IMR-90 (cell line): ENCODE measurements around the gene MAGEA1. TPM values are rescaled to one million over a fixed set of nuclear protein-coding genes. Genes with fewer than 3 reads are reported as not detected.

ENCODE experiments used
- ATAC-seq: fragments of 200-7000 bp; cut with Tn5 transposase; 2 replicates; pipeline ENCODE4 v1.9.1; 2020; ENCODE audit warnings: low read depth, mild to moderate bottlenecking, moderate library complexity
- BruUV-seq: library from RNA; stranded (reverse); fragments of 400-500 nt; replicated peaks from 2 replicates; lab custom pipeline; 2021; lab: Mats Ljungman, UMichigan
- CTCF ChIA-PET: fragments of 300-600 bp; formaldehyde crosslinking; extraction: SDS; loops from one replicate; lab custom pipeline; 2021; ENCODE audit warnings: antibody characterized with exemption; lab: Yijun Ruan, JAX
- POLR2A ChIA-PET: fragments of 300-600 bp; sonication (Branson Sonifier 250); formaldehyde crosslinking; loops from one replicate; lab custom pipeline; 2022; ENCODE audit warnings: antibody characterized with exemption; ENCODE audit not compliant: unreplicated experiment; lab: Charles Lee
- DNase-seq: peaks from one replicate; pipeline ENCODE4 v3.0.0; 2013
- H2AFZ ChIP-seq: replicated peaks from 2 replicates; pipeline ENCODE3; 2013; ENCODE audit warnings: low read length, mild to moderate bottlenecking; ENCODE audit not compliant: poor library complexity
- H2AK5ac ChIP-seq: 2 replicates; pipeline ENCODE4 v1.6.1; 2013; ENCODE audit warnings: low read depth, low read length, inconsistent platforms
- H2AK9ac ChIP-seq: replicated peaks from 2 replicates; pipeline ENCODE3; 2013; ENCODE audit warnings: mild to moderate bottlenecking, low read depth, low read length, moderate library complexity; ENCODE audit not compliant: poor library complexity
- H2BK120ac ChIP-seq: 2 replicates; pipeline ENCODE4 v1.6.1; 2013; ENCODE audit warnings: low read depth, low read length, inconsistent platforms
- H2BK15ac ChIP-seq: 3 replicates; pipeline ENCODE4 v1.6.1; 2013; ENCODE audit warnings: low read depth, low read length, inconsistent platforms
- H2BK20ac ChIP-seq: 2 replicates; pipeline ENCODE4 v1.6.1; 2013; ENCODE audit warnings: low read depth, mild to moderate bottlenecking, inconsistent platforms, low read length, moderate library complexity
- H2BK5ac ChIP-seq: 2 replicates; pipeline ENCODE4 v1.6.1; 2013; ENCODE audit warnings: mild to moderate bottlenecking, low read depth, low read length, inconsistent platforms; ENCODE audit not compliant: poor library complexity, severe bottlenecking
- H3K14ac ChIP-seq: replicated peaks from 2 replicates; pipeline ENCODE4 v1.6.1; 2013; ENCODE audit warnings: low read depth, low read length, inconsistent platforms
- H3K18ac ChIP-seq: 2 replicates; pipeline ENCODE4 v1.6.1; 2013; ENCODE audit warnings: low read depth, low read length, control low read depth
- H3K23ac ChIP-seq: 2 replicates; pipeline ENCODE4 v1.6.1; 2013; ENCODE audit warnings: low read depth, low read length, inconsistent platforms
- H3K27ac ChIP-seq: 2 replicates; pipeline ENCODE4 v1.5.1; 2013; ENCODE audit warnings: mild to moderate bottlenecking, control low read depth, low read length; ENCODE audit not compliant: insufficient read depth
- H3K27me3 ChIP-seq: 2 replicates; pipeline ENCODE4 v1.6.1; 2013; ENCODE audit warnings: low read length; ENCODE audit not compliant: control insufficient read depth, insufficient read depth
- H3K36me3 ChIP-seq: 2 replicates; pipeline ENCODE4 v1.6.1; 2013; ENCODE audit warnings: low read length, mixed read lengths; ENCODE audit not compliant: control insufficient read depth, insufficient read depth
- H3K4ac ChIP-seq: 2 replicates; pipeline ENCODE4 v1.6.1; 2013; ENCODE audit warnings: low read depth, low read length, inconsistent platforms
- H3K4me1 ChIP-seq: 2 replicates; pipeline ENCODE4 v1.6.1; 2013; ENCODE audit warnings: low read length, mixed read lengths; ENCODE audit not compliant: control insufficient read depth, insufficient read depth
- H3K4me2 ChIP-seq: 2 replicates; pipeline ENCODE4 v1.6.1; 2013; ENCODE audit warnings: low read depth, mild to moderate bottlenecking, control low read depth, low read length, moderate library complexity
- H3K4me3 ChIP-seq: 2 replicates; pipeline ENCODE4 v1.5.1; 2013; ENCODE audit warnings: low read depth, mild to moderate bottlenecking, control low read depth, low read length, moderate library complexity; ENCODE audit not compliant: insufficient read depth
- H3K56ac ChIP-seq: 2 replicates; pipeline ENCODE4 v1.6.1; 2013; ENCODE audit warnings: low read length, inconsistent platforms; ENCODE audit not compliant: insufficient read depth; ENCODE audit errors: extremely low read depth
- H3K79me1 ChIP-seq, 2 experiments: 2 replicates each; pipeline ENCODE4 v1.6.1; 2013; ENCODE audit warnings: low read length in 2 of 2, inconsistent platforms in 1 of 2, low read depth in 1 of 2
- H3K9ac ChIP-seq: 2 replicates; pipeline ENCODE4 v1.6.1; 2013; ENCODE audit warnings: low read depth, low read length, control low read depth
- H3K9me1 ChIP-seq: 2 replicates; pipeline ENCODE4 v1.6.1; 2013; ENCODE audit warnings: low read length, inconsistent platforms; ENCODE audit not compliant: insufficient read depth
- H3K9me3 ChIP-seq: 2 replicates; pipeline ENCODE4 v1.6.1; 2013; ENCODE audit warnings: low read length; ENCODE audit not compliant: control insufficient read depth, insufficient read depth
- H4K20me1 ChIP-seq: 2 replicates; pipeline ENCODE4 v1.6.1; 2013; ENCODE audit warnings: low read length, inconsistent platforms; ENCODE audit not compliant: insufficient read depth
- H4K5ac ChIP-seq: 2 replicates; pipeline ENCODE4 v1.6.1; 2013; ENCODE audit warnings: mild to moderate bottlenecking, low read depth, low read length, control low read depth
- H4K8ac ChIP-seq, 2 experiments: 2 replicates each; pipeline ENCODE4 v1.6.1; 2013; ENCODE audit warnings: low read depth in 2 of 2, low read length in 2 of 2, control low read depth in 1 of 2, inconsistent platforms in 1 of 2
- H4K91ac ChIP-seq: 2 replicates; pipeline ENCODE4 v1.6.1; 2013; ENCODE audit warnings: low read depth, low read length, inconsistent platforms; ENCODE audit not compliant: insufficient read depth
- BHLHE40 ChIP-seq: fragments of 150-350 bp; IDR thresholded peaks from 2 replicates; pipeline ENCODE4 v1.6.1; 2016; ENCODE audit warnings: mild to moderate bottlenecking, low read depth, low read length
- CEBPB ChIP-seq: IDR thresholded peaks from 2 replicates; pipeline ENCODE4 v1.6.1; 2012; ENCODE audit warnings: low read depth, low read length, improper control_type of control experiment
- CHD1 ChIP-seq: IDR thresholded peaks from 2 replicates; pipeline ENCODE4 v1.6.1; 2012; ENCODE audit warnings: low read depth, low read length, improper control_type of control experiment
- FOS ChIP-seq: fragments of 150-350 bp; IDR thresholded peaks from 2 replicates; pipeline ENCODE4 v1.6.1; 2016; ENCODE audit warnings: low read depth, low read length
- MAFK ChIP-seq: IDR thresholded peaks from 2 replicates; pipeline ENCODE4 v1.6.1; 2012; ENCODE audit warnings: low read depth, low read length, improper control_type of control experiment
- MAZ ChIP-seq: IDR thresholded peaks from 2 replicates; pipeline ENCODE4 v1.6.1; 2012; ENCODE audit warnings: low read depth, mild to moderate bottlenecking, low read length, improper control_type of control experiment, moderate library complexity, borderline replicate concordance
- MXI1 ChIP-seq: IDR thresholded peaks from 2 replicates; pipeline ENCODE4 v1.6.1; 2012; ENCODE audit warnings: low read depth, mild to moderate bottlenecking, low read length, moderate library complexity, borderline replicate concordance
- NFE2L2 ChIP-seq: fragments of 150-350 bp; IDR thresholded peaks from 2 replicates; pipeline ENCODE4 v1.6.1; 2016; ENCODE audit warnings: low read depth, mild to moderate bottlenecking, low read length
- POLR2A ChIP-seq: IDR thresholded peaks from 2 replicates; pipeline ENCODE4 v1.6.1; 2012; ENCODE audit warnings: mild to moderate bottlenecking, low read depth, low read length
- RAD21 ChIP-seq: IDR thresholded peaks from 2 replicates; pipeline ENCODE4 v1.6.1; 2012; ENCODE audit warnings: low read length, improper control_type of control experiment
- RCOR1 ChIP-seq: IDR thresholded peaks from 2 replicates; pipeline ENCODE4 v1.6.1; 2012; ENCODE audit warnings: mild to moderate bottlenecking, low read length, improper control_type of control experiment; ENCODE audit not compliant: insufficient replicate concordance
- RFX5 ChIP-seq: IDR thresholded peaks from 2 replicates; pipeline ENCODE4 v1.8.0; 2012; ENCODE audit warnings: low read depth, mild to moderate bottlenecking, low read length, moderate library complexity
- SMC3 ChIP-seq: fragments of 150-350 bp; IDR thresholded peaks from 2 replicates; pipeline ENCODE4 v1.6.1; 2016; ENCODE audit warnings: low read depth, mild to moderate bottlenecking, antibody characterized with exemption, low read length, moderate library complexity
- WGBS, 2 experiments: methylation state at CpG; one replicate each; pipeline versions ENCODE4 v1.1.5 to v1.1.7; 2013; ENCODE audit warnings: missing lambda C conversion rate in 2 of 2; ENCODE audit not compliant: insufficient read length in 1 of 2; ENCODE audit errors: extremely low coverage in 2 of 2; 5-methylcytosine and 5-hydroxymethylcytosine counted together
- dilution Hi-C: fragments of 300-500 bp; cut with HindIII; formaldehyde crosslinking; loops from one replicate; pipeline ENCODE4 v1.14.3; 2018; ENCODE audit warnings: low sequenced_read_pairs; ENCODE audit not compliant: unreplicated experiment
- in situ Hi-C: fragments of 300-500 bp; cut with MboI; formaldehyde crosslinking; loops from 3 replicates; pipeline ENCODE4 v1.14.3; 2019; ENCODE audit warnings: low sequenced_read_pairs, inconsistent platforms, mixed read lengths
- intact Hi-C: fragments of 100-400 bp; cut with micrococcal nuclease; formaldehyde crosslinking; loops from 2 replicates; pipeline ENCODE4 v1.10.0; 2022
- polyA plus RNA-seq, 3 experiments: library from polyadenylated mRNA; depleted of rRNA; stranded (reverse); fragments of >200 nt; gene quantifications; 2 replicates each; pipeline ENCODE4 v1.2.3, GENCODE V29; 2012; ENCODE audit warnings: low replicate concordance in 1 of 3
- total RNA-seq: library from RNA; depleted of rRNA; stranded (reverse); fragments of >200 nt; gene quantifications from 2 replicates; pipeline ENCODE4 v1.2.3, GENCODE V29; 2012
- TF ChIP-seq, protein P1 (sequence below): conservative IDR thresholded peaks from 2 replicates; pipeline ENCODE4 v1.5.1; 2012; ENCODE audit warnings: mild to moderate bottlenecking, low read depth, low read length, improper control_type of control experiment
- TF ChIP-seq, protein P2 (sequence below): fragments of 150-350 bp; IDR thresholded peaks from 2 replicates; pipeline ENCODE4 v1.6.1; 2017; ENCODE audit warnings: mild to moderate bottlenecking, antibody characterized with exemption, low read length, low read depth
- TF ChIP-seq, protein P3 (sequence below): fragments of 150-350 bp; IDR thresholded peaks from 2 replicates; pipeline ENCODE4 v1.6.1; 2016; ENCODE audit warnings: low read depth, mild to moderate bottlenecking, low read length, moderate library complexity, borderline replicate concordance

MAGEA1 gene
- total and polyA plus RNA-seq, 2 of the 4 experiments (the other 2 are of a cell fraction): not detected

DNA sequence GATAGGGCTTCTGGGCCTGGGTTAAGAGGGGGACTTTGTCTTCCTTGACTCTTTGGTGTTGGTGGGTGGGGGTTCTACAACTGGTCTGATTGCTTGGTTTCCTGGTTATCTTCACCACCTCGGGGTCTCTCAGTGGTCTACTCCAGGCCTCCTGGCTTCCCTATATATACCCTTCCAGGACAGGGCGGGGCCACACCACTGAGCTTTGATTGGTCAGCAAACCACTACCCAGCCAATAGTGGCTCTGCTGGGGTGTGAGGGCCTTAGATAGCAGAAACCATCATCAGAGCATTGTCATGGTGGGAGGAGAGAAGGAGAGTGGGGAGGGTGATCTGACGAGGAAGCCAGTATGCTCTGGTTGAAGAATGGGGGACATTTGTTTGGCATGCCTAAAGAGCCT lies 14.4 kb upstream of the MAGEA1 start:
- Histone ChIP-seq H3K9me1 (no peaks in the 10 kb centered on the region), H3K18ac (no peak overlapping the region), H3K4me2 (no peak overlapping the region), H3K4ac (no peak overlapping the region), H2BK5ac (no peak overlapping the region), H3K23ac (no peak overlapping the region), H2BK15ac (no peak overlapping the region), H2BK120ac (no peak overlapping the region), H3K79me1 (no peaks in the 10 kb centered on the region), H2AK9ac (peak overlapping the region; percentile 55), H4K5ac (no peak overlapping the region), H3K14ac (no peak overlapping the region), H3K56ac (no peak overlapping the region), H3K36me3 (no peaks in the 10 kb centered on the region), H4K20me1 (no peaks in the 10 kb centered on the region), H3K4me3 (no peak overlapping the region), H3K4me1 (no peaks in the 10 kb centered on the region), H3K9ac (no peak overlapping the region), H4K8ac (no peak overlapping the region), H4K91ac (no peak overlapping the region), H2AFZ (no peak overlapping the region), H2AK5ac (no peak overlapping the region), H3K27me3 (no peaks in the 10 kb centered on the region; the same call in 1 of the 2 replicates), H3K9me3 (peaks cover 2% of the 10 kb centered on the region; the same call in 1 of the 2 replicates), H2BK20ac (no peak overlapping the region), H3K27ac (no peak overlapping the region)
- WGBS, 2 experiments: no CpG with 5 or more reads among the region's 3 CpGs
- BruUV-seq: no TSS peak
- dilution Hi-C loops (no loop called here), intact Hi-C loops (no loop called here), in situ Hi-C loops (no loop called here)
- ATAC-seq: no peak
- ChIA-PET CTCF (no interaction called here), POLR2A (no interaction called here)
- no peak for DNase-seq
- TF ChIP-seq, protein P1, sequence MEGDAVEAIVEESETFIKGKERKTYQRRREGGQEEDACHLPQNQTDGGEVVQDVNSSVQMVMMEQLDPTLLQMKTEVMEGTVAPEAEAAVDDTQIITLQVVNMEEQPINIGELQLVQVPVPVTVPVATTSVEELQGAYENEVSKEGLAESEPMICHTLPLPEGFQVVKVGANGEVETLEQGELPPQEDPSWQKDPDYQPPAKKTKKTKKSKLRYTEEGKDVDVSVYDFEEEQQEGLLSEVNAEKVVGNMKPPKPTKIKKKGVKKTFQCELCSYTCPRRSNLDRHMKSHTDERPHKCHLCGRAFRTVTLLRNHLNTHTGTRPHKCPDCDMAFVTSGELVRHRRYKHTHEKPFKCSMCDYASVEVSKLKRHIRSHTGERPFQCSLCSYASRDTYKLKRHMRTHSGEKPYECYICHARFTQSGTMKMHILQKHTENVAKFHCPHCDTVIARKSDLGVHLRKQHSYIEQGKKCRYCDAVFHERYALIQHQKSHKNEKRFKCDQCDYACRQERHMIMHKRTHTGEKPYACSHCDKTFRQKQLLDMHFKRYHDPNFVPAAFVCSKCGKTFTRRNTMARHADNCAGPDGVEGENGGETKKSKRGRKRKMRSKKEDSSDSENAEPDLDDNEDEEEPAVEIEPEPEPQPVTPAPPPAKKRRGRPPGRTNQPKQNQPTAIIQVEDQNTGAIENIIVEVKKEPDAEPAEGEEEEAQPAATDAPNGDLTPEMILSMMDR: no peak
- TF ChIP-seq SMC3: no peak
- TF ChIP-seq RAD21: no peak
- TF ChIP-seq, protein P2, sequence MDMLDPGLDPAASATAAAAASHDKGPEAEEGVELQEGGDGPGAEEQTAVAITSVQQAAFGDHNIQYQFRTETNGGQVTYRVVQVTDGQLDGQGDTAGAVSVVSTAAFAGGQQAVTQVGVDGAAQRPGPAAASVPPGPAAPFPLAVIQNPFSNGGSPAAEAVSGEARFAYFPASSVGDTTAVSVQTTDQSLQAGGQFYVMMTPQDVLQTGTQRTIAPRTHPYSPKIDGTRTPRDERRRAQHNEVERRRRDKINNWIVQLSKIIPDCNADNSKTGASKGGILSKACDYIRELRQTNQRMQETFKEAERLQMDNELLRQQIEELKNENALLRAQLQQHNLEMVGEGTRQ: no peak
- no peak for TF ChIP-seq MAFK
- TF ChIP-seq NFE2L2: no peak
- TF ChIP-seq BHLHE40: no peak
- no peak for TF ChIP-seq RFX5
- TF ChIP-seq, protein P3, sequence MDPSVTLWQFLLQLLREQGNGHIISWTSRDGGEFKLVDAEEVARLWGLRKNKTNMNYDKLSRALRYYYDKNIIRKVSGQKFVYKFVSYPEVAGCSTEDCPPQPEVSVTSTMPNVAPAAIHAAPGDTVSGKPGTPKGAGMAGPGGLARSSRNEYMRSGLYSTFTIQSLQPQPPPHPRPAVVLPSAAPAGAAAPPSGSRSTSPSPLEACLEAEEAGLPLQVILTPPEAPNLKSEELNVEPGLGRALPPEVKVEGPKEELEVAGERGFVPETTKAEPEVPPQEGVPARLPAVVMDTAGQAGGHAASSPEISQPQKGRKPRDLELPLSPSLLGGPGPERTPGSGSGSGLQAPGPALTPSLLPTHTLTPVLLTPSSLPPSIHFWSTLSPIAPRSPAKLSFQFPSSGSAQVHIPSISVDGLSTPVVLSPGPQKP: no peak
- no peak for TF ChIP-seq RCOR1
- no peak for TF ChIP-seq CHD1
- TF ChIP-seq POLR2A: no peak
- TF ChIP-seq MXI1: no peak
- no peak for TF ChIP-seq CEBPB
- no peak for TF ChIP-seq MAZ
- no peak for TF ChIP-seq FOS
